HG02763 (cell line): ENCODE data around the gene CTNND2.
"Not testable (repeated sequence)": the region's sequence is repeated elsewhere in the genome, so short reads cannot be mapped to it uniquely, and the experiment has no call there.

Experiments
- ATAC-seq: cut with Tn5 transposase; IDR thresholded peaks from one replicate; pipeline ENCODE4 v1.9.1; 2021; ENCODE audit warnings: mild to moderate bottlenecking, moderate library complexity; ENCODE audit not compliant: unreplicated experiment

The CTNND2 gene

GRCh38 chr5:11491404-11492075, 412.7 kb downstream of the CTNND2 start:
- no peak for ATAC-seq

GRCh38 chr5:11483630-11484029, 420.6 kb downstream of the CTNND2 start:
- ATAC-seq, result no peak

- ATAC-seq, result no peak
Observed at GRCh38 chr5:11482011-11482410, 422.2 kb downstream of the CTNND2 start.

- no peak for ATAC-seq
Observed at GRCh38 chr5:11477786-11478185, 426.5 kb downstream of the CTNND2 start.

GRCh38 chr5:11476866-11477265, 427.4 kb downstream of the CTNND2 start:
- ATAC-seq, result no peak

GRCh38 chr5:11468334-11469039, 435.8 kb downstream of the CTNND2 start:
- no peak for ATAC-seq

GRCh38 chr5:11467588-11467987, 436.7 kb downstream of the CTNND2 start:
- ATAC-seq, result no peak

GRCh38 chr5:11459716-11460115, 444.5 kb downstream of the CTNND2 start:
- no peak for ATAC-seq

GRCh38 chr5:11455505-11455904, 448.7 kb downstream of the CTNND2 start:
- ATAC-seq, result no peak

- no peak for ATAC-seq
Observed at GRCh38 chr5:11452852-11453251, 451.4 kb downstream of the CTNND2 start.

- ATAC-seq, result no peak
Observed at GRCh38 chr5:11449966-11450365, 454.3 kb downstream of the CTNND2 start.

GRCh38 chr5:11449217-11449616, 455.0 kb downstream of the CTNND2 start:
- ATAC-seq, result no peak

GRCh38 chr5:11443831-11444230, 460.4 kb downstream of the CTNND2 start:
- no peak for ATAC-seq

- ATAC-seq, result no peak
Observed at GRCh38 chr5:11432116-11432515, 472.1 kb downstream of the CTNND2 start.

GRCh38 chr5:11429254-11429653, 475.0 kb downstream of the CTNND2 start:
- no peak for ATAC-seq

- no peak for ATAC-seq
Observed at GRCh38 chr5:11427569-11427968, 476.7 kb downstream of the CTNND2 start.

GRCh38 chr5:11426442-11426841, 477.8 kb downstream of the CTNND2 start:
- no peak for ATAC-seq

GRCh38 chr5:11422342-11422741, 481.9 kb downstream of the CTNND2 start:
- no peak for ATAC-seq

GRCh38 chr5:11420969-11421368, 483.3 kb downstream of the CTNND2 start:
- no peak for ATAC-seq

- no peak for ATAC-seq
Observed at GRCh38 chr5:11415751-11416150, 488.5 kb downstream of the CTNND2 start.

GRCh38 chr5:11414732-11415131, 489.5 kb downstream of the CTNND2 start:
- ATAC-seq, result not testable (repeated sequence)

GRCh38 chr5:11411621-11412020, 492.6 kb downstream of the CTNND2 start:
- no peak for ATAC-seq
